ENCODE data around the gene LIM2.
A peak's percentile ranks its signal among the peaks of the same experiment; 100 is the strongest.
"Not testable (repeated sequence)": the region's sequence is repeated elsewhere in the genome, so short reads cannot be mapped to it uniquely, and the experiment has no call there.

Gene LIM2, protein sequence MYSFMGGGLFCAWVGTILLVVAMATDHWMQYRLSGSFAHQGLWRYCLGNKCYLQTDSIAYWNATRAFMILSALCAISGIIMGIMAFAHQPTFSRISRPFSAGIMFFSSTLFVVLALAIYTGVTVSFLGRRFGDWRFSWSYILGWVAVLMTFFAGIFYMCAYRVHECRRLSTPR

DNA sequence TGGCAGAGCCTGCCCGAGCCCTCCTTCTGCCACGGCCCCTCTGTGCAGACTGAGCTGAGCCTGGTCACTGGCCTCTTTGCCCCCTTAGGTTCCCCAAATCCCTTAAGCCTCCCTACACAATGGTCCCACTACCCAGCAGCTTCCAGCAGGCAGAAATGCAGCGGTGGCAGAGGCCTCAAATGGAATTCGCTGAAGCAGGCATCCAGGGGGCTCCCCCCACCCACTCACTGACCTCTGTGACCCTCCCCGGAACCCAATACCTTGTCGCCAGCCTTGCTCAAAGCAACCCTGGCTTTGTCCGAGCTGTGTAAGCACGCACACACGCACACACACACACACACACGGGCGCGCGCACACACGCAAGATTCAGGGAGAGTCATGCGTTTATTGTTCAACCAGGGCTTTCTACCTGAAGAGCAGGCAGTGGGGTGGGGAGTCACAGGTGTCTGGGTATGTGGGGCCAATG is at the start of gene LIM2:
Gene LIM2 (minus strand): TSS at position 51 of the 466 bp plus-strand sequence. CDS start 531 bp downstream, outside the sequence.
- H3K4me3 ChIP-seq (ENCODE audit: low read depth, low read length), result no peak within 1 kb of the TSS
- no peak for DNase-seq (ENCODE audit: low read depth)

DNA sequence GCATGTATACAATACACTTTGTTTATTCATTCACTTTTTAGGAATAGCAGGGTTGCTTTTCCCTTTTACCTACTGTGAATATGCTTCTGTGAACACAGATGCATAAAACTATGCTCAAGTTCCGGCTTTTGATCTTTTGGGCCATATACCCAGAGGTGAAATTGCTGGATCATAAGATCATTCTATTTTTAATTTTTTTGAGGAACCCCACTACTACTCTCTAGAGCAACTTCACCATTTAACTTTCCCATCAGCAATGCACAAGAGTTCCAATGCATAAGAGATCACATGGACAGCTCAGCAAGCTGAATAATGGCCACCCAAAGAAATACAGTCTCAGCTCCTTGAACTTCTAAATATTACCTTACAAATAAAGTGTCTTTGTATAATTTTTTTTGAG is 46.7 kb upstream of the LIM2 start:
- H3K4me3 ChIP-seq (ENCODE audit: low read depth, low read length), result no peak overlapping the region
- no peak for DNase-seq (ENCODE audit: low read depth)

- no peak for DNase-seq (ENCODE audit: low read depth)
- no peak overlapping the region for H3K4me3 ChIP-seq (ENCODE audit: low read depth, low read length)
Observed at GRCh38 chr19:51433043-51433442, 45.3 kb upstream of the LIM2 start.

DNA sequence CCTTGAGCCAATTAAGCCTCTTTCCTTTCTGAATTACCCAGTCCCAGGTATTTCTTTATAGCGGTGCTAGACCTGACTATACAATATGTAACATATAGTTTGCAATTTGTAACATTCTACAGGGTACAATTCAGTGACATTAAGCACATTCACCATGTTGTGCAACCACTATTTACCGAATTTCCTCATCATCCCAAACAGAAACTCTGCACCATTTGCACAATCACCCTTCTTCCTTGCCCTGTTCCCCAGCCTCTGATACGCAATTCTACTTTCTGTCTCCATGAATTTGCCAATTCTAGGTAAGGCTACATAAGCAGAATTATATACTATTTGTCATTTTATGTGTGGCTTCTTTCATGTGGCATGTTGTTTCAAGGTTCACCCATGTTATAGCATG is 43.4 kb upstream of the LIM2 start:
- H3K4me3 ChIP-seq (ENCODE audit: low read depth, low read length), result no peak overlapping the region
- no peak for DNase-seq (ENCODE audit: low read depth)

- no peak for DNase-seq (ENCODE audit: low read depth)
- no peak overlapping the region for H3K4me3 ChIP-seq (ENCODE audit: low read depth, low read length)
Observed at GRCh38 chr19:51430221-51430620, 42.4 kb upstream of the LIM2 start.

DNA sequence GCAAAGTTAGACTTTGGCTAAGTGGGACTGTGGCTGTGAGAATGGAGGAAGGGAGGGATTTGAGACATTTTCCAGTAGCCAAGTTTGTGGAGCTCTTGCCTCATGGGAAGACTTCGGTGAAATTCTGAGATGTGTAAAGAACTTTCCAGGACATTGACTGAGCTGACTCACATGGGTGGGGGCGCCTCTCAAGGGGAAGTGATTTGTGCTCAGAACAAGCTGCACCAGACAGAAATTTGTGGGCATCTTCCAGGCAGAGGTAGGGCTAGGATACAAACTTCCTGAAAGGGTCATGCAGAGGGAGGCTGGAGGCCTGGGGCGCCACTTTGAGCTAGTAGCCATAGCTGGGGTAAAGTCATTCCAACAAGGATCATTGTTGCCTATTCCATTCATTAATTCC is 39.4 kb upstream of the LIM2 start:
- no peak overlapping the region for H3K4me3 ChIP-seq (ENCODE audit: low read depth, low read length)
- DNase-seq (ENCODE audit: low read depth), result no peak

DNA sequence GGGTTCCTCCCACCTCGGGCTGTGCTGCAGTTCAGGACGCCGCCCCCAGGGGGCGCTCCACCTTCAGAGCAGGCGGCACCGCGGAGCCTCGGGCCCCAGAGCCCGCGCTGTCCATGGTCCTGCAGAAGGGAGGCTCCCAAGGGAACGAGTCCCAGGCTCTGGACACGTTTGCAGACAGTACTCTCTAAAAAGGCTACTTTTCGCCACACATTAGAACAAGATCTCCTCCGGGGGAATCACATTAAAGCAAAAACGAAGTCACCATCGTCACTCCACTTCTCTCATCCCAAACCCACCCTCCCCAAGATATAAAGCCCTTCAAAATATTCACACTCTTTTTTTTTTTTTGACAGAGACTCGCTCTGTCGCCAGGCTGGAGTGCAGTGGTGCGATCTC is 34.3 kb upstream of the LIM2 start:
- DNase-seq (ENCODE audit: low read depth), result peak; percentile 13

GRCh38 chr19:51421229-51422052 is 33.7 kb upstream of the LIM2 start:
- no peak for DNase-seq (ENCODE audit: low read depth)
- H3K4me3 ChIP-seq (ENCODE audit: low read depth, low read length), result no peak overlapping the region

More for the DNA sequence above, 34.3 kb upstream of the LIM2 start:
- H3K4me3 ChIP-seq (ENCODE audit: low read depth, low read length), result no peak overlapping the region

- not testable (repeated sequence) for DNase-seq (ENCODE audit: low read depth); H3K4me3 ChIP-seq (ENCODE audit: low read depth, low read length)
Observed at GRCh38 chr19:51420511-51420910, 32.7 kb upstream of the LIM2 start.

DNA sequence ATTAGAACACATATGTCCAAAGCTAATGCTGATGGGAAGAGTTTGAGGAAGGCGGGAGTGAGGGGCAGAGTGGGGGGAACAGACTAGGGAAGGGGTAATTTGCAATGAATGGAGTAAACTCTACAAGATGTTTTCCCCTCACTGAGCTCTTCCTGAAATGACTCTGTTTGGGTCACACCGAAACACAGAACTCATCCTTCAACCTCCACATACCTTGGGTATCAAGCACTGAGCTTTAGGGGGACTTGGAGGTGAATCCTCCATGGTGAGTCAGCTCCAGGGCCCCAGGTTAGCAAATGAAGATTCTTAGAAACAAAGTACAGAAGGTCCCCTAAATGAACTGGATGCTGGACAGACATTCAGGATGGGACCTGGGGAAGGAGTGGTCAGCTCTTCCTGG is 30.9 kb upstream of the LIM2 start:
- DNase-seq (ENCODE audit: low read depth), result no peak

GRCh38 chr19:51417810-51418157 is 30.0 kb upstream of the LIM2 start:
- DNase-seq (ENCODE audit: low read depth), result no peak
- H3K4me3 ChIP-seq (ENCODE audit: low read depth, low read length), result no peak overlapping the region

More for the DNA sequence above, 30.9 kb upstream of the LIM2 start:
- H3K4me3 ChIP-seq (ENCODE audit: low read depth, low read length), result no peak overlapping the region

DNA sequence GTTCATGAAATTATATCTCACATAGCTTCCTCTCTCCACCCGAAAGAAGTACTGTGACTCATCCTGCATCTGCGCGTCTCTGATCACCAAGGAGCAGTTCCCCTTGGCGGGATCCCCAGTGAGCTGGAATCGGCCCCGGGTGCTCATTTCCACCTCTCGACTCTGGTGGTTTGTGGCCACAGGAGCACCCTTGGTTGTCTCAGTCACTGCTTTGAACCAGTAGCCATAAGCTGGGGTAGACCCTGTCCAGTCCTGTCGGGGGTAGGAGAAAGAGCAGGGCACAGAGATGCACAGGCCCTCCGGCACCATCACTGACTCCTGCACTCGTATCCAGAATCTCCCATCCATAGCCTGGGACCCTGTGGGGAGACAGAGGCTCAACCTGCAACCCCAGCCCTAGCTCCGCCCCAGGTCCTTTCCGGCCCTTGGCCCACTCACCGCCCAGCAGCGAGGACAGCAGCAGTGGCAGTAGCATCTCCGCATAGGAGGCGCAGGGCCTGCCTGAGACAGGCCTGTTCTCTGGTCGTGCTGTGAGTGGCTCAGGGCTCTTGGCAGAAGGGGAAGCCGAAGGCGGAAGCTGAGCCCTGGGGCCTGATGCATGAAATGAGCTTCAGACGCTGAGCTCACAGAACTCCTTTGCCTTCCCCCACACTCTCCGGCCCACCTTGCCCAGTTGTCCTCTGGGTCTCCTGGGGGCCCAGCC is 29.5 kb upstream of the LIM2 start, which contains the start of gene SIGLEC10:
Gene SIGLEC10 (minus strand): TSS at position 536 of the 703 bp plus-strand sequence. CDS start 61 bp downstream, at position 475.
- DNase-seq (ENCODE audit: low read depth), result no peak
- H3K4me3 ChIP-seq (ENCODE audit: low read depth, low read length), result no peak within 1 kb of the TSS

DNA sequence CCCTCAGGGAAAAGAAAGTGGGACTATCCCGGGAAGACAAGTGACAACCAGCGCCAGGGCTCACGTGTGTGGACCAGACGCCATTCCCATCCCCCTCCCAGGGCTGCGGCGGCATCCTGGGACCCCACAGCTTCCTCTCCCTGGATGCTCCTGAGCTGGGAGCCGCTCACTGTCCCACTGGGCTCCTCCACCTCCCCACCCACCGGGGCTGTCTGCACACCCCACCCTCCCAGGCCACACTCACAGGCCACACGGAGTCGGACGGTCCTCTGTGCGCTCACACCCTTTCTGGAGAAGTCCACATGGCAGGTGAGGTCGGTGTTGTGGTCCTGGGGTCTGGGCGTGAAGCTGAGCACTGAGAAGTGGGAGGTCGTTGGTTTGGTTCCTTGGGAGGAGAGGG is 28.6 kb upstream of the LIM2 start:
- not testable (repeated sequence) for H3K4me3 ChIP-seq (ENCODE audit: low read depth, low read length); DNase-seq (ENCODE audit: low read depth)

- no peak for DNase-seq (ENCODE audit: low read depth)
- no peak overlapping the region for H3K4me3 ChIP-seq (ENCODE audit: low read depth, low read length)
Observed at GRCh38 chr19:51415187-51415586, 27.4 kb upstream of the LIM2 start.

- DNase-seq (ENCODE audit: low read depth), result no peak
- no peak overlapping the region for H3K4me3 ChIP-seq (ENCODE audit: low read depth, low read length)
Observed at GRCh38 chr19:51410950-51411748, 23.4 kb upstream of the LIM2 start.

DNA sequence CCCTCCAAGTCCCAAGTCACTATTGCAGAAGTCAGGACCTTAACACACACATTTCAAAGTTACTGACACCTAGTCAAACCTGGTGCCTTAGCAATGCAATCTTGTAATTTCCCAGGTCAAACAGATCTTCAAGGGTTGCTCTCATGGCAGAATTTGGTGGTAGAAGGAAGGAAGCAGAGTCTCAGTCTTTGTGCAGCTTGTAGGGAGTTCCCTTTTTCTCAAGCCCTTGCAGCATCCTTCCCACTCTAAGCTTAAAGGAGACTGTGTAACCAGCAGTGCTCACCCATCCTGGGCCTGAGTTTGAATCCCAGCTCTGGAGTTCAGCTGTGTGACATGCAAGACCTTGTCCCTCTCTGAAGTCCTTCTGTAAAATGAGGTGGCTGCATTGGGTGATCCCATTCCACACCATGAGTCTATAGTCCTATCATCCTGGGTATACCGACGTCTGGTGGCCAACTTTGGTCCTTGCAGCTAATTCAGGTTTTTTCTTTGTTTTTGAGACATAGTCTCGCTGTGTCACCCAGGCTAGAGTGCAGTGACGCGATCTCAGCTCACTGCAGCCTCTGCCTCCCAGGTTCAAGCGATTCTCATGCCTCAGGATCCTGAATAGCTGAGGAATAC is 19.8 kb upstream of the LIM2 start:
- DNase-seq (ENCODE audit: low read depth), result no peak
- no peak overlapping the region for H3K4me3 ChIP-seq (ENCODE audit: low read depth, low read length)

GRCh38 chr19:51402117-51402516 is 14.3 kb upstream of the LIM2 start:
- no peak for DNase-seq (ENCODE audit: low read depth)
- H3K4me3 ChIP-seq (ENCODE audit: low read depth, low read length), result no peak overlapping the region

DNA sequence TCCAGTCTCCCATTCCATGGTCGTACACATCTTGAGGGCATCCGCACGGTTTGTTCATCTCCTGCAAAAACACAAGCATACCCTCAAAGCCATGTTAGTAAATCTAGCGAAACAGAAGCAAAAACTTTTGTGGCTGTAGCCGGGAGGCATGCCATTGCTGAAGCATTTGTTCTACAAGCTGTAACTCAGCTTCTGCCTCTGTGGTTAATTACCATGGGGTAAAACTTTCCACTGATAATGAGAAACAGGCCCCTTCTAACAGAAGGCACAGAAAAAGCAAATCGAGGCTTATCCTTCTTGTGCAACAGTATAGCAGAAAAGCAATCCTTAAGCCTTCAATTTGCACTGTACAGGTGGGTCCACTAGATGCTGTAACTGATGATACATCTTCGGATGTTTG is 12.2 kb upstream of the LIM2 start:
- H3K4me3 ChIP-seq (ENCODE audit: low read depth, low read length); DNase-seq (ENCODE audit: low read depth): not testable (repeated sequence)

GRCh38 chr19:51399231-51399630 is 11.5 kb upstream of the LIM2 start:
- no peak for DNase-seq (ENCODE audit: low read depth)
- no peak overlapping the region for H3K4me3 ChIP-seq (ENCODE audit: low read depth, low read length)

Data from skeletal muscle cell (primary cell).